NB4 (cell line): Measurements from ENCODE around the gene FBXO34.

ENCODE experiments used
- MYC ChIP-seq: IDR thresholded peaks from 2 replicates; pipeline ENCODE4 v1.6.1; 2011; ENCODE audit warnings: low read depth, low read length
- POLR2A ChIP-seq: IDR thresholded peaks from 2 replicates; pipeline ENCODE4 v1.6.1; 2011; ENCODE audit warnings: mild to moderate bottlenecking; ENCODE audit not compliant: insufficient read length; ENCODE audit errors: extremely low read depth
- TF ChIP-seq, protein P1 (sequence below): IDR thresholded peaks from one replicate; pipeline ENCODE4 v1.5.1; 2012; ENCODE audit warnings: low read depth, low read length
- TF ChIP-seq, protein P2 (sequence below): IDR thresholded peaks from 2 replicates; pipeline ENCODE4 v1.6.1; 2011; ENCODE audit warnings: low read depth, low read length

DNA sequence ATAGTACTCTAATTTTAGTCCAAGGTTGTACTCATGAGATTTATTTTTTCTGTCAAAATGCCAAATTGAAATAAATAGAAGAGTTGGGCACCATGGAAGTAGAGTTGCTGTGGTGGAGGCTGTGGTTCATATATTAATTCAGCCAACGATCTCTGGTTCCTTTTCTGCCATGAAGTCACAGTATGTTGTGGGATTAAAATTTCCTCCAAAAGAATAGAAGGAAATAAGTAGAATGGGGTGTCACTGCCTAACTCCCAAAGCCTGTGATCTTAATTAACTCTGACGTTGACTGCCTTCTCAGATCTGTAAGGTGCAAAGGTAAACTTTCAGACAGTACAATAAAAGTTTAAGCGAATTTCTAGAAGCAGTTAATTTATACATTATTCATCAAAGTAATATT is 37.6 kb upstream of the FBXO34 start:
- TF ChIP-seq, protein P1, sequence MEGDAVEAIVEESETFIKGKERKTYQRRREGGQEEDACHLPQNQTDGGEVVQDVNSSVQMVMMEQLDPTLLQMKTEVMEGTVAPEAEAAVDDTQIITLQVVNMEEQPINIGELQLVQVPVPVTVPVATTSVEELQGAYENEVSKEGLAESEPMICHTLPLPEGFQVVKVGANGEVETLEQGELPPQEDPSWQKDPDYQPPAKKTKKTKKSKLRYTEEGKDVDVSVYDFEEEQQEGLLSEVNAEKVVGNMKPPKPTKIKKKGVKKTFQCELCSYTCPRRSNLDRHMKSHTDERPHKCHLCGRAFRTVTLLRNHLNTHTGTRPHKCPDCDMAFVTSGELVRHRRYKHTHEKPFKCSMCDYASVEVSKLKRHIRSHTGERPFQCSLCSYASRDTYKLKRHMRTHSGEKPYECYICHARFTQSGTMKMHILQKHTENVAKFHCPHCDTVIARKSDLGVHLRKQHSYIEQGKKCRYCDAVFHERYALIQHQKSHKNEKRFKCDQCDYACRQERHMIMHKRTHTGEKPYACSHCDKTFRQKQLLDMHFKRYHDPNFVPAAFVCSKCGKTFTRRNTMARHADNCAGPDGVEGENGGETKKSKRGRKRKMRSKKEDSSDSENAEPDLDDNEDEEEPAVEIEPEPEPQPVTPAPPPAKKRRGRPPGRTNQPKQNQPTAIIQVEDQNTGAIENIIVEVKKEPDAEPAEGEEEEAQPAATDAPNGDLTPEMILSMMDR = no peak
- TF ChIP-seq, protein P2, sequence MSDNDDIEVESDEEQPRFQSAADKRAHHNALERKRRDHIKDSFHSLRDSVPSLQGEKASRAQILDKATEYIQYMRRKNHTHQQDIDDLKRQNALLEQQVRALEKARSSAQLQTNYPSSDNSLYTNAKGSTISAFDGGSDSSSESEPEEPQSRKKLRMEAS = no peak
- TF ChIP-seq POLR2A = no peak
- no peak for TF ChIP-seq MYC
